K562 (cell line): ENCODE results near the gene ASB2. TPM values are rescaled to one million over a fixed set of nuclear protein-coding genes. Genes with fewer than 3 reads are reported as not detected.

Experiments
- ATAC-seq: fragments of 200-7000 bp; cut with Tn5 transposase; 3 replicates; pipeline ENCODE4 v1.9.1; 2020; ENCODE audit warnings: moderate library complexity
- BruUV-seq: library from RNA; stranded (reverse); fragments of 400-500 nt; replicated peaks from 2 replicates; lab custom pipeline; 2021; lab: Mats Ljungman, UMichigan
- CTCF ChIA-PET: fragments of 300-600 bp; formaldehyde crosslinking; extraction: SDS; loops from one replicate; lab custom pipeline; 2021; ENCODE audit warnings: low intra/inter-chr PET ratio; lab: Yijun Ruan, JAX
- POLR2A ChIA-PET: fragments of 300-600, 350-650 bp; sonication (Branson Sonifier 250); formaldehyde crosslinking; extraction: SDS; loops from one replicate; lab custom pipeline; 2021; ENCODE audit warnings: antibody characterized with exemption, inconsistent platforms; lab: Yijun Ruan, JAX
- DNase-seq, 4 experiments: peaks; one replicate each; pipeline versions ENCODE4 v3.0.0 to v3.0.0-alpha.2; 2011 to 2018; ENCODE audit warnings: low spot score in 3 of 4, mixed read lengths in 3 of 4; ENCODE audit errors: extremely low read depth in 1 of 4
- FAIRE-seq: peaks from 2 replicates; lab custom pipeline; 2011; peaks lifted over from hg19 to GRCh38; lab: Jason Lieb, UNC
- H2AFZ ChIP-seq: 2 replicates; pipeline ENCODE4 v1.6.0; 2011; ENCODE audit warnings: low read depth, low read length, control low read depth, inconsistent platforms
- H3K27ac ChIP-seq: fragments of 200-600 bp; 3 replicates; pipeline ENCODE4 v1.8.0; 2011; ENCODE audit warnings: low read depth, mild to moderate bottlenecking, control low read depth, inconsistent platforms, low read length, moderate library complexity, mixed read lengths; ENCODE audit errors: extremely low read depth
- H3K27me3 ChIP-seq, 2 experiments: fragments of 300-600 bp in 1 of 2; 2 replicates in 1 of 2; 3 replicates in 1 of 2; pipeline versions ENCODE4 v1.6.0 to v1.8.0; 2011; ENCODE audit warnings: inconsistent platforms in 2 of 2, low read length in 2 of 2, mild to moderate bottlenecking in 1 of 2, mixed read lengths in 1 of 2, moderate library complexity in 1 of 2; ENCODE audit not compliant: control insufficient read depth in 2 of 2, insufficient read depth in 2 of 2
- H3K36me3 ChIP-seq: fragments of 300-600 bp; 3 replicates; pipeline ENCODE4 v1.8.0; 2011; ENCODE audit warnings: mild to moderate bottlenecking, low read length, inconsistent platforms; ENCODE audit not compliant: control insufficient read depth, insufficient read depth
- H3K4me1 ChIP-seq, 2 experiments: fragments of 200-600 bp in 1 of 2; replicated peaks in 1 of 2; 2 replicates in 1 of 2; 3 replicates in 1 of 2; pipeline versions ENCODE4 v1.5.1 to v1.8.0; 2011; ENCODE audit warnings: inconsistent platforms in 2 of 2, low read length in 2 of 2, mild to moderate bottlenecking in 1 of 2, mixed read lengths in 1 of 2, moderate library complexity in 1 of 2; ENCODE audit not compliant: control insufficient read depth in 2 of 2, insufficient read depth in 2 of 2
- H3K4me2 ChIP-seq: 2 replicates; pipeline ENCODE4 v1.6.1; 2011; ENCODE audit warnings: low read length, control low read depth, inconsistent platforms, mixed read lengths; ENCODE audit not compliant: insufficient read depth
- H3K4me3 ChIP-seq: fragments of 200-600 bp; sonication (generic), shearing (Covaris generic); 2 replicates; pipeline ENCODE4 v1.5.1; 2016; ENCODE audit warnings: control low read depth, inconsistent platforms
- H3K79me2 ChIP-seq: fragments of 200-600 bp; 3 replicates; pipeline ENCODE4 v1.8.0; 2011; ENCODE audit warnings: low read length, inconsistent platforms; ENCODE audit not compliant: control insufficient read depth, insufficient read depth
- H3K9ac ChIP-seq, 2 experiments: 2 replicates each; pipeline versions ENCODE4 v1.6.0 to v1.6.1; 2011; ENCODE audit warnings: low read depth in 2 of 2, low read length in 2 of 2, control low read depth in 1 of 2, inconsistent platforms in 1 of 2, mild to moderate bottlenecking in 1 of 2, mixed read lengths in 1 of 2; ENCODE audit not compliant: insufficient read depth in 1 of 2
- H3K9me1 ChIP-seq: one replicate; pipeline ENCODE4 v1.6.0; 2011; ENCODE audit warnings: inconsistent platforms, mild to moderate bottlenecking, low read length, moderate library complexity; ENCODE audit not compliant: control insufficient read depth, insufficient read depth
- H3K9me3 ChIP-seq: replicated peaks from 2 replicates; pipeline ENCODE4 v1.5.1; 2011; ENCODE audit warnings: low read depth, low read length, inconsistent platforms; ENCODE audit not compliant: control insufficient read depth, insufficient read depth
- H4K20me1 ChIP-seq: replicated peaks from 2 replicates; pipeline ENCODE4 v1.6.1; 2011; ENCODE audit warnings: low read length, inconsistent platforms, mixed read lengths; ENCODE audit not compliant: control insufficient read depth, insufficient read depth
- ASH1L ChIP-seq: fragments of 450-650 bp; IDR thresholded peaks from 2 replicates; pipeline ENCODE4 v1.6.1; 2018; ENCODE audit warnings: borderline replicate concordance, mild to moderate bottlenecking, low read depth; ENCODE audit not compliant: partially characterized antibody
- ATF1 ChIP-seq, 2 experiments: fragments of 450-650 bp in 1 of 2; IDR thresholded peaks; 2 replicates each; pipeline ENCODE4 v1.6.1; 2016; ENCODE audit warnings: missing compliant biosample characterization in 1 of 2, missing genetic modification characterization in 1 of 2
- DDX20 ChIP-seq: fragments of 450-650 bp; IDR thresholded peaks from 2 replicates; pipeline ENCODE4 v1.6.1; 2016; ENCODE audit warnings: missing genetic modification characterization, low read depth, mild to moderate bottlenecking, missing compliant biosample characterization, moderate library complexity
- ESRRB ChIP-seq: fragments of 250-450 bp; sonication (Bioruptor Pico); IDR thresholded peaks from 2 replicates; pipeline ENCODE4 v1.5.0; 2020; ENCODE audit warnings: mild to moderate bottlenecking, moderate library complexity, borderline replicate concordance
- FOS ChIP-seq: IDR thresholded peaks from 3 replicates; pipeline ENCODE4 v1.6.1; 2011; ENCODE audit not compliant: insufficient read length; ENCODE audit errors: extremely low read depth
- FOXM1 ChIP-seq, 2 experiments: fragments of 450-650 bp in 1 of 2; sonication (generic) in 1 of 2; formaldehyde crosslinking in 1 of 2; IDR thresholded peaks; 2 replicates each; pipeline versions ENCODE4 v1.6.1 to v1.9.0; 2017 to 2022; ENCODE audit warnings: low read depth in 2 of 2, mild to moderate bottlenecking in 2 of 2, missing genetic modification reagents in 1 of 2, moderate library complexity in 1 of 2
- KAT2B ChIP-seq: IDR thresholded peaks from one replicate; pipeline ENCODE4 v1.6.1; 2012; ENCODE audit warnings: low read depth, mild to moderate bottlenecking, control low read depth, inconsistent platforms, low read length, moderate library complexity
- MTA1 ChIP-seq: fragments of 450-650 bp; IDR thresholded peaks from 2 replicates; pipeline ENCODE4 v1.6.1; 2017; ENCODE audit warnings: borderline replicate concordance
- NFRKB ChIP-seq: fragments of 450-650 bp; IDR thresholded peaks from 2 replicates; pipeline ENCODE4 v1.6.1; 2016; ENCODE audit warnings: low read depth
- PCBP1 ChIP-seq: fragments of 200-400 bp; formaldehyde crosslinking; IDR thresholded peaks from 2 replicates; pipeline ENCODE4 v1.6.1; 2018; ENCODE audit warnings: mild to moderate bottlenecking, low read depth, low read length; ENCODE audit not compliant: poor library complexity, severe bottlenecking
- STAT5A ChIP-seq: IDR thresholded peaks from 2 replicates; pipeline ENCODE4 v1.6.1; 2012; ENCODE audit warnings: low read length, inconsistent platforms, borderline replicate concordance
- TGIF2 ChIP-seq: sonication (generic); formaldehyde crosslinking; IDR thresholded peaks from 2 replicates; pipeline ENCODE4 v1.8.1; 2022; ENCODE audit warnings: mild to moderate bottlenecking, missing genetic modification reagents, moderate library complexity
- THRAP3 ChIP-seq: fragments of 450-650 bp; IDR thresholded peaks from 2 replicates; pipeline ENCODE4 v1.6.1; 2016; ENCODE audit warnings: mild to moderate bottlenecking, inconsistent platforms, borderline replicate concordance
- ZFPM2 ChIP-seq: fragments of 250-450 bp; sonication (Bioruptor Pico); IDR thresholded peaks from 2 replicates; pipeline ENCODE4 v1.5.1; 2022; ENCODE audit warnings: mild to moderate bottlenecking
- ZNF24 ChIP-seq: fragments of 450-650 bp; IDR thresholded peaks from 2 replicates; pipeline ENCODE4 v1.6.1; 2016
- WGBS: fragments of 100-300 bp; shearing (Covaris generic); methylation state at CpG from one replicate; pipeline ENCODE4 v1.1.6; 2016; ENCODE audit warnings: low coverage, mixed read lengths; ENCODE audit not compliant: insufficient coverage; ENCODE audit errors: missing lambda C conversion rate; 5-methylcytosine and 5-hydroxymethylcytosine counted together
- in situ Hi-C: fragments of 300-500 bp; cut with MboI; formaldehyde crosslinking; loops from 4 replicates; pipeline ENCODE4 v1.15.0; 2018; ENCODE audit warnings: inconsistent platforms, mixed read lengths
- intact Hi-C: fragments of 100-400 bp; cut with micrococcal nuclease; formaldehyde crosslinking; loops from 2 replicates; pipeline ENCODE4 v1.14.2; 2022
- polyA plus RNA-seq, 8 experiments: library from polyadenylated mRNA; depleted of rRNA in 4 of 8; stranded (reverse) in 5 of 8; unstranded in 3 of 8; fragments of >200 nt; fragmentation: Nextera tagmentation in 2 of 8; fragmentation: Illumina TruSeq in 1 of 8; extraction: Ambion mirVana in 2 of 8; extraction: Trizol in 1 of 8; gene quantifications; 2 replicates each; pipeline versions ENCODE4 v1.2.1 to v1.2.3, GENCODE V29; 2011 to 2014; ENCODE audit warnings: inconsistent platforms in 1 of 8, missing spikeins in 1 of 8
- total RNA-seq, 7 experiments: library from RNA; depleted of rRNA in 6 of 7; stranded (reverse); fragments of >200 nt in 6 of 7; fragmentation: Illumina TruSeq in 2 of 7; extraction: Trizol in 2 of 7; gene quantifications; 2 replicates each; pipeline versions ENCODE4 v1.2.1 to v1.2.3, GENCODE V29; 2011 to 2021; ENCODE audit warnings: low replicate concordance in 1 of 7
- TF ChIP-seq, protein P1 (sequence below), 2 experiments: fragments of 450-650 bp in 1 of 2; sonication (generic) in 1 of 2; formaldehyde crosslinking; conservative IDR thresholded peaks; 2 replicates each; pipeline versions ENCODE4 v1.4.0 to v1.8.1; 2020 to 2022; ENCODE audit warnings: mild to moderate bottlenecking in 1 of 2, missing genetic modification reagents in 1 of 2
- TF ChIP-seq, protein P2 (sequence below): sonication (generic); formaldehyde crosslinking; IDR thresholded peaks from 2 replicates; pipeline ENCODE4 v1.8.0; 2022; ENCODE audit warnings: missing genetic modification reagents, mild to moderate bottlenecking, borderline replicate concordance

The ASB2 gene
- total and polyA plus RNA-seq, 9 of the 15 experiments (the other 6 are each of a cell fraction or from before 2014, with no cell fraction given) = not detected

DNA sequence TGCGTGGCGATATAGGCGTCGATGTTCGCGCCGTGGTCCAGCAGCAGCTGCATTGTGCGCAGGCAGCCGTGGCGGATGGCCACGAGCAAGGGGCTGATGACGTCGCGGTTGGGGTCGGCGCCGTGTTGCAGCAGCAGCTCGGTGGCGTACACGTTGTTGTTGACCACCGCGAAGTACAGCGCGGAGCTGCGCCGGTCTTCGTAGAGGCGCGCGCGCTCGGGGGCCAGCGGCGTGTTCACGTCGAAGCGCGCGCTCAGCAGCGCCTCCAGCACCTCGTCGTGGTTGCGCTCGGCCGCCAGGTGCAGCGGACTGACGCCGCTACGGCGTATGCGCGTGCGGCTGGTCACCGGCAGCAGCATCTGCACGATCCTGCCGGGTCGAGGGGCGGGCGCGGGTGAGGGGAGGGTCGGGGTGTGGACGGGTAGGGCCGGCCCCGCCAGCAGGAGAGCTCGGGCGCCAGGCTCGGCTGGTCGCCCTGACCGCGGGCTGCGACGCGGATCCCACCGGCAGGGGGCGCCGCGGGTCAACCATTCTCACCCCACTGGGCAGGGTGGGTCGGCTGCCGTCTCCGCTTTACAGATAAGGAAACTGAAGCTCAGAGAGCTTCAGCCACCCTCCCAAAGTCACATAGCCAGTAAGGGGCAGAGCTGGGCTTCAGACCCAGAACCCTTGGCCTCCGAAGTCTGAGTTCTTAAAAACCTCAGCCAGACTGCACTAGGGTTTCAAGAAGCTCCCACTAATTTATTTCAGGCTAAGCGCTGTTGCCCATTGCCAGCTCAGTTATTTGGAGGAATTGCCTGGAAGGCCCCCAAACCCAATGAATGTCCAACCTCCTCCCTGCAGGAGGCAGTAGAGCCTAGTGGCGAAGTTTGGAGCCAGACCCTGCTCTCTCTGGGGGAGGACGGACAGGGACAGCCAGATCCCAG is 36.8 kb downstream of the ASB2 start (continued):
- TF ChIP-seq ZFPM2 (CRISPR knock-in tag) (no peak), MTA1 (no peak)

DNA sequence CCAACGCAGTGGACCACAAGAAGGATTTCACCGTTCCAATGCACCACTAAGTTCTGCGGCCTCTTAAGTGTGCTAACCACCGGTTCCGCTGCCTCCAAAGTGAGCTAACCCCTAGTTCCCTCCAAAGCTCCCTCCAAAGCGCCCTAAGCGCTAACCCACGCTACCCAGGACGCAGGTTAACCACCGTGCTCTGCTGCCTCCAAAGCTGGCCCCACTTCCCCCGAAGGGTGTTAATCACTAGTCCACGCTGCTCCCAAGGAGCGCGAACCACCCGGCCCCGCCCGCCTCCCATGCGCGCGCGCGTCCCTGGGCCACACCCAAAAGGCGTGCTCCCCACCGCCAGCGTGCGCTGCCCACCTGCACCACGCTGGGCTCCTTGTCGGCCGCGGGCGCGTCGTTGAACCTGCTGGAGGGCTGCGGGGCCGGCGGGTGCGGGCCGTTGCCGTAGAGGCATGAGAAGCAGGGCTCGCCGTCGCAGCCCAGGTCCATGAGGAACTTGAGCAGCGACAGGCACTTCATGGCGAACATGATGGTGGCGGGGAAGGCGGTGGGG is 37.5 kb downstream of the ASB2 start:
- no TSS peak for BruUV-seq
- WGBS = 79% methylated on average over 18 of the region's 46 CpGs
- in situ Hi-C loops = no loop called here
- Histone ChIP-seq H3K79me2 (no peaks in the 10 kb centered on the region), H3K4me2 (no peak overlapping the region), H3K4me1 (0 out of 5 replicates have a peak, but pooled peaks cover 0 to 2% of the 10 kb centered on the region in 2 experiments), H3K9ac (no peak overlapping the region), H3K9me1 (no peaks in the 10 kb centered on the region), H3K27me3 (peaks cover 0 to 14% of the 10 kb centered on the region in 2 experiments; a peak in 2 of 5 replicates), H3K36me3 (no peaks in the 10 kb centered on the region), H2AFZ (no peak overlapping the region), H3K4me3 (no peak overlapping the region), H3K9me3 (no peaks in the 10 kb centered on the region), H4K20me1 (no peaks in the 10 kb centered on the region), H3K27ac (no peak overlapping the region)
- intact Hi-C loops = loop anchor here (2.0 to 5.0 kb wide), 2 partner anchors 63 to 242 kb away; no protein-coding TSS in a partner anchor
- POLR2A ChIA-PET = no interaction called here
- DNase-seq (no peak), FAIRE-seq (no peak), ATAC-seq (no peak)
- CTCF ChIA-PET = no interaction called here
- TF ChIP-seq ZNF24 (no peak), TGIF2 (CRISPR knock-in tag) (no peak), DDX20 (no peak), FOXM1 (IDR thresholded peaks at IDR 0.05; ENCODE audit: low read depth) (no peak), FOXM1 (CRISPR knock-in tag; IDR thresholded peaks at IDR 0.05; ENCODE audit: low read depth) (no peak), FOS (no peak), STAT5A (no peak), THRAP3 (no peak), PCBP1 (no peak), ATF1 (CRISPR knock-in tag; IDR thresholded peaks at IDR 0.05) (no peak), ATF1 (tag; IDR thresholded peaks at IDR 0.05) (no peak), ESRRB (CRISPR knock-in tag) (no peak), NFRKB (no peak), ASH1L (no peak), KAT2B (no peak)
- TF ChIP-seq, protein P1, sequence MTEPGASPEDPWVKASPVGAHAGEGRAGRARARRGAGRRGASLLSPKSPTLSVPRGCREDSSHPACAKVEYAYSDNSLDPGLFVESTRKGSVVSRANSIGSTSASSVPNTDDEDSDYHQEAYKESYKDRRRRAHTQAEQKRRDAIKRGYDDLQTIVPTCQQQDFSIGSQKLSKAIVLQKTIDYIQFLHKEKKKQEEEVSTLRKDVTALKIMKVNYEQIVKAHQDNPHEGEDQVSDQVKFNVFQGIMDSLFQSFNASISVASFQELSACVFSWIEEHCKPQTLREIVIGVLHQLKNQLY (CRISPR knock-in tag; conservative IDR thresholded peaks at IDR 0.05) = no peak
- TF ChIP-seq, protein P2, sequence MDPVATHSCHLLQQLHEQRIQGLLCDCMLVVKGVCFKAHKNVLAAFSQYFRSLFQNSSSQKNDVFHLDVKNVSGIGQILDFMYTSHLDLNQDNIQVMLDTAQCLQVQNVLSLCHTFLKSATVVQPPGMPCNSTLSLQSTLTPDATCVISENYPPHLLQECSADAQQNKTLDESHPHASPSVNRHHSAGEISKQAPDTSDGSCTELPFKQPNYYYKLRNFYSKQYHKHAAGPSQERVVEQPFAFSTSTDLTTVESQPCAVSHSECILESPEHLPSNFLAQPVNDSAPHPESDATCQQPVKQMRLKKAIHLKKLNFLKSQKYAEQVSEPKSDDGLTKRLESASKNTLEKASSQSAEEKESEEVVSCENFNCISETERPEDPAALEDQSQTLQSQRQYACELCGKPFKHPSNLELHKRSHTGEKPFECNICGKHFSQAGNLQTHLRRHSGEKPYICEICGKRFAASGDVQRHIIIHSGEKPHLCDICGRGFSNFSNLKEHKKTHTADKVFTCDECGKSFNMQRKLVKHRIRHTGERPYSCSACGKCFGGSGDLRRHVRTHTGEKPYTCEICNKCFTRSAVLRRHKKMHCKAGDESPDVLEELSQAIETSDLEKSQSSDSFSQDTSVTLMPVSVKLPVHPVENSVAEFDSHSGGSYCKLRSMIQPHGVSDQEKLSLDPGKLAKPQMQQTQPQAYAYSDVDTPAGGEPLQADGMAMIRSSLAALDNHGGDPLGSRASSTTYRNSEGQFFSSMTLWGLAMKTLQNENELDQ (CRISPR knock-in tag) = no peak
